Measurements from ENCODE around the gene C1QTNF2. TPM values are rescaled to one million over a fixed set of nuclear protein-coding genes. Genes with fewer than 3 reads are reported as not detected.

C1QTNF2 gene
- total and polyA plus RNA-seq, 2 of the 13 experiments (the other 11 are each of a cell fraction or from before 2014, with no cell fraction given) = not detected

DNA sequence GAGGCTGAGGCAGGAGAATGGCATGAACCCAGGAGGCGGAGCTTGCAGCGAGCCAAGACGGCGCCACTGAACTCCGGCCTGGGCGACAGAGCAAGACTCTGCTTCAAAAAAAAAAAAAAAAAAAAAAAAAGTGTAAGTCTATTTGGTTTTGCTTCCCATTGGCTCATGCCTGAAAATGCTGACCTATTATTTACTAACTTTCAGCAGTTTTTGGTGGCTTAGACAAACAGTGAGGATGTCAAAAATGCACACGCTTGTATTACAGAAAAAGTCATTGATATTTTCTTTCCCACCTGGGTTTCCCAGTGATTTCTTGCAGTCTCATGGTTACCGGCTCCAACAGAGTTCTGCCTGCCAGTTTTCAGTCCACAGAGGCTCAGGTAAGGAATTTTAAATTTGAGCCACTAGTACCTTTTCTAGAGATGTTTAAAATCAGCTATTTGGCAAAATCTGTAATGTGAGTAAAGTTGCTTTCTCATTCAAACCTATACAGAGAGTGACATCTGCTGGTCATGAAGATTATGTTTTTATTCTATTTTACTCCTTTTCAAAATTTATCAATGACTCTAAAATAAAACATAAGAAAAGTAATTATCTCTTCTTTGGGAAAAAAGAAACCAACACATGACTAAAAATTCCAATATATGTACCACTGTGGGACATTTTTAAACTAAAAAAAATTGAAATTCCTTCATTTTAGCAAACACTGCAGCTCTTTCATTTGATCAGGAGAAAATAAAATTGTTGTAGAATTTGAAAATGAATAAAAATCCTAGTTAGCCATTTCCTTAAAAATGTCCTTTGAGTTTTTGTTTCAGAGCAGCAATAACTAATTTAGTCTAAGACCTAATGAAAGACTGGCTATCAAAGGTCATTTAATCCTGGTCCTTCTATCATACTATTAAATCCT, 20.6 kb upstream of the C1QTNF2 start:
- POLR2A ChIA-PET = no interaction called here
- Histone ChIP-seq H3K79me2 (ENCODE audit: insufficient read depth, low read length) (no peaks in the 10 kb centered on the region), H3K27ac (ENCODE audit: extremely low read length, insufficient read depth, low read length) (no peak overlapping the region), H3K27me3 (ENCODE audit: control insufficient read depth in 1 of 2, insufficient read depth in 2 of 2, low read length in 2 of 2) (no peaks in the 10 kb centered on the region), H3K9me3 (ENCODE audit: low read length) (no peaks in the 10 kb centered on the region; the same call in 1 of the 2 replicates), H3K4me3 (replicated peaks in 1 of 3; ENCODE audit: insufficient read depth in 1 of 3, low read depth in 2 of 3, low read length in 3 of 3) (no peak overlapping the region), H3K9ac (ENCODE audit: insufficient read depth, low read depth, low read length) (no peak overlapping the region), H2AFZ (ENCODE audit: low read length) (no peak overlapping the region), H3K36me3 (replicated peaks in 1 of 2; ENCODE audit: control insufficient read depth in 1 of 2, insufficient read depth in 2 of 2, low read length in 2 of 2) (no peaks in the 10 kb centered on the region), H3K4me2 (ENCODE audit: low read depth, low read length) (no peak overlapping the region), H3K4me1 (ENCODE audit: insufficient read depth, low read length) (no peaks in the 10 kb centered on the region), H4K20me1 (ENCODE audit: insufficient read depth, low read length) (no peaks in the 10 kb centered on the region)
- no peak for FAIRE-seq
- in situ Hi-C loops (cut with HindIII; ENCODE audit: extremely low pct_ligation_motif_present, low pct_unique_long_range_greater_than_20kb) (no loop called here), intact Hi-C loops (cut with micrococcal nuclease; ENCODE audit: unreplicated experiment) (loop anchor here (1.0 kb wide), 1 partner anchor 369 kb away; no protein-coding TSS in a partner anchor)
- DNase-seq (ENCODE audit: low spot score) = peak; percentile 23
- no TSS peak for BruUV-seq (replicated peaks)
- WGBS (ENCODE audit: low lambda C conversion rate) = 70% methylated on average over 8 of the region's 8 CpGs
- ATAC-seq = no peak
- TF ChIP-seq KAT2B (IDR thresholded peaks at IDR 0.05; ENCODE audit: borderline replicate concordance, low read depth, low read length) (no peak), MAFG (CRISPR knock-in tag; IDR thresholded peaks at IDR 0.05) (no peak), SMC3 (IDR thresholded peaks at IDR 0.05; ENCODE audit: low read length) (peak; percentile 12; the same call in 1 of the 2 replicates), RFXANK (CRISPR knock-in tag; IDR thresholded peaks at IDR 0.05) (no peak), GZF1 (CRISPR knock-in tag; IDR thresholded peaks at IDR 0.05) (no peak), STAG1 (CRISPR knock-in tag; IDR thresholded peaks at IDR 0.05) (peak; percentile 56), MAFK (conservative IDR thresholded peaks at IDR 0.05 in 1 of 2, IDR thresholded peaks at IDR 0.05 in 1 of 2; ENCODE audit: low read length in 2 of 2) (peak; percentile 62 to 77), RARA (CRISPR knock-in tag; IDR thresholded peaks at IDR 0.05) (no peak), GFI1 (CRISPR knock-in tag; IDR thresholded peaks at IDR 0.05; ENCODE audit: borderline replicate concordance) (no peak), YY1 (IDR thresholded peaks at IDR 0.05; ENCODE audit: insufficient read depth, insufficient replicate concordance, low read depth, low read length) (no peak), CBFB (CRISPR knock-in tag; IDR thresholded peaks at IDR 0.05) (no peak), ZNF160 (CRISPR knock-in tag; IDR thresholded peaks at IDR 0.05) (no peak), MAFF (IDR thresholded peaks at IDR 0.05; ENCODE audit: low read depth, low read length) (peak; percentile 67; the same call in 1 of the 2 replicates), HIVEP1 (CRISPR knock-in tag; IDR thresholded peaks at IDR 0.05) (no peak), FOXA3 (CRISPR knock-in tag; IDR thresholded peaks at IDR 0.05) (no peak), CENPX (CRISPR knock-in tag; IDR thresholded peaks at IDR 0.05) (no peak), GABPB1 (CRISPR knock-in tag; IDR thresholded peaks at IDR 0.05) (no peak), HOXA3 (CRISPR knock-in tag; IDR thresholded peaks at IDR 0.05) (no peak), ZBTB7B (CRISPR knock-in tag; IDR thresholded peaks at IDR 0.05) (no peak), RNF2 (conservative IDR thresholded peaks at IDR 0.05; ENCODE audit: low read depth) (no peak), HNRNPUL1 (IDR thresholded peaks at IDR 0.05; ENCODE audit: low read depth, low read length) (no peak), ZNF329 (CRISPR knock-in tag; IDR thresholded peaks at IDR 0.05; ENCODE audit: low read depth) (no peak)
- TF ChIP-seq, protein P1, sequence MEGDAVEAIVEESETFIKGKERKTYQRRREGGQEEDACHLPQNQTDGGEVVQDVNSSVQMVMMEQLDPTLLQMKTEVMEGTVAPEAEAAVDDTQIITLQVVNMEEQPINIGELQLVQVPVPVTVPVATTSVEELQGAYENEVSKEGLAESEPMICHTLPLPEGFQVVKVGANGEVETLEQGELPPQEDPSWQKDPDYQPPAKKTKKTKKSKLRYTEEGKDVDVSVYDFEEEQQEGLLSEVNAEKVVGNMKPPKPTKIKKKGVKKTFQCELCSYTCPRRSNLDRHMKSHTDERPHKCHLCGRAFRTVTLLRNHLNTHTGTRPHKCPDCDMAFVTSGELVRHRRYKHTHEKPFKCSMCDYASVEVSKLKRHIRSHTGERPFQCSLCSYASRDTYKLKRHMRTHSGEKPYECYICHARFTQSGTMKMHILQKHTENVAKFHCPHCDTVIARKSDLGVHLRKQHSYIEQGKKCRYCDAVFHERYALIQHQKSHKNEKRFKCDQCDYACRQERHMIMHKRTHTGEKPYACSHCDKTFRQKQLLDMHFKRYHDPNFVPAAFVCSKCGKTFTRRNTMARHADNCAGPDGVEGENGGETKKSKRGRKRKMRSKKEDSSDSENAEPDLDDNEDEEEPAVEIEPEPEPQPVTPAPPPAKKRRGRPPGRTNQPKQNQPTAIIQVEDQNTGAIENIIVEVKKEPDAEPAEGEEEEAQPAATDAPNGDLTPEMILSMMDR (CRISPR knock-in tag; IDR thresholded peaks at IDR 0.05) = peak; percentile 25; the same call in 1 of the 2 replicates
- CTCF ChIA-PET (ENCODE audit: low intra/inter-chr PET ratio, low total read pairs) = interaction anchor here (0.9 to 1.6 kb wide), 2 partner anchors 192 to 370 kb away, joined by 3 to 12 read pairs; no protein-coding TSS in a partner anchor
